Right renal pelvis (tissue), 4 donors: ENCODE measurements around the gene GBP1. TPM values are rescaled to one million over a fixed set of nuclear protein-coding genes. Genes with fewer than 3 reads are reported as not detected.
"Not testable (repeated sequence)": the region's sequence is repeated elsewhere in the genome, so short reads cannot be mapped to it uniquely, and the experiment has no call there.

Experiments used
- DNase-seq, 4 donors: peaks; one replicate each; pipeline ENCODE4 v3.0.0-alpha.2; 2013; ENCODE audit warnings: low read depth in 4 of 4, low spot score in 3 of 4, missing footprints in 1 of 4
- polyA plus RNA-seq, 4 donors: library from polyadenylated mRNA; unstranded; fragments of 120-200 nt; gene quantifications; one replicate each; pipeline ENCODE4 v1.2.1, GENCODE V29; 2013; ENCODE audit not compliant: insufficient read length in 4 of 4

GBP1 gene
- polyA plus RNA-seq, 4 donors, result 12.0 to 17.8 (median 14.0) TPM

GRCh38 chr1:89022167-89022959, 42.6 kb downstream of the GBP1 start, which contains the start of gene GBP3:
Gene GBP3 (minus strand): TSS chr1:89022866. CDS start chr1:89020721, 2,145 bp downstream.
- peak in 1 of 4 donors; percentile 23 for DNase-seq

GRCh38 chr1:89018318-89018717, 46.7 kb downstream of the GBP1 start:
- DNase-seq, result not testable (repeated sequence)

GRCh38 chr1:89008511-89008910, 56.5 kb downstream of the GBP1 start:
- DNase-seq, result no peak

- no peak for DNase-seq
Observed at GRCh38 chr1:89005286-89006151, 59.5 kb downstream of the GBP1 start.

Other genes with a start within 250 kb of the GBP1 start
- gene GTF2B, start 173.6 kb downstream of the GBP1 start, polyA plus RNA-seq, result 10 to 100 TPM; 44.3 to 49.1 (median 46.8) TPM
- 10 to 100 TPM; 54.8 to 72.6 (median 58.1) TPM for gene KYAT3, start 72.6 kb downstream of the GBP1 start, polyA plus RNA-seq
- gene RBMXL1, start 72.6 kb downstream of the GBP1 start, polyA plus RNA-seq, result 10 to 100 TPM; 15.8 to 22.6 (median 18.3) TPM
- 10 to 100 TPM; 13.9 to 28.6 (median 25.7) TPM for gene GBP3, start 42.3 kb downstream of the GBP1 start, polyA plus RNA-seq
- 1 to 10 TPM; 1.9 to 3.8 (median 3.6) TPM for gene GBP2, start 60.9 kb upstream of the GBP1 start, polyA plus RNA-seq
- under 1 TPM in 3 of 4 donors, not detected in 1; 0.06 to 0.17 (median 0.14) TPM for gene GBP7, start 110.8 kb upstream of the GBP1 start, polyA plus RNA-seq
- gene GBP4, start 133.7 kb upstream of the GBP1 start, polyA plus RNA-seq, result 10 to 100 TPM in 1 of 4 donors, 1 to 10 TPM in 3; 6.9 to 11.4 (median 9.6) TPM
- gene GBP5, start 207.7 kb upstream of the GBP1 start, polyA plus RNA-seq, result under 1 TPM; 0.18 to 0.61 (median 0.34) TPM